Large intestine (tissue), 3 donors: ENCODE data around the gene SLCO4A1. TPM values are rescaled to one million over a fixed set of nuclear protein-coding genes. Genes with fewer than 3 reads are reported as not detected.
"Not testable (repeated sequence)": the region's sequence is repeated elsewhere in the genome, so short reads cannot be mapped to it uniquely, and the experiment has no call there.

ENCODE experiments used
- DNase-seq, 2 donors: peaks; one replicate each; pipeline versions ENCODE4 v3.0.0 to v3.0.0-alpha.2; 2013
- H3K27ac ChIP-seq: one replicate; pipeline ENCODE4 v1.5.1; 2013; ENCODE audit warnings: low read length
- H3K27me3 ChIP-seq: 2 replicates; pipeline ENCODE4 v1.6.1; 2013; ENCODE audit warnings: low read length; ENCODE audit not compliant: control insufficient read depth, insufficient read depth
- H3K36me3 ChIP-seq: 2 replicates; pipeline ENCODE4 v1.6.1; 2013; ENCODE audit warnings: low read length; ENCODE audit not compliant: control insufficient read depth, insufficient read depth
- H3K4me1 ChIP-seq: one replicate; pipeline ENCODE4 v1.6.1; 2013; ENCODE audit warnings: low read length; ENCODE audit not compliant: control insufficient read depth, insufficient read depth
- H3K4me3 ChIP-seq: one replicate; pipeline ENCODE4 v1.5.1; 2013; ENCODE audit warnings: low read length
- H3K9me3 ChIP-seq: one replicate; pipeline ENCODE4 v1.6.1; 2013; ENCODE audit warnings: mild to moderate bottlenecking, low read depth, low read length, moderate library complexity; ENCODE audit not compliant: control insufficient read depth
- WGBS: methylation state at CpG from one replicate; pipeline ENCODE4 v1.1.5; 2013; ENCODE audit warnings: low lambda C conversion rate; ENCODE audit not compliant: insufficient coverage; 5-methylcytosine and 5-hydroxymethylcytosine counted together
- polyA plus RNA-seq: library from polyadenylated mRNA; unstranded; fragments of 120-200 nt; gene quantifications from one replicate; pipeline ENCODE4 v1.2.1, GENCODE V29; 2013

The SLCO4A1 gene
- polyA plus RNA-seq, 1 donor: 1.4 TPM

DNA sequence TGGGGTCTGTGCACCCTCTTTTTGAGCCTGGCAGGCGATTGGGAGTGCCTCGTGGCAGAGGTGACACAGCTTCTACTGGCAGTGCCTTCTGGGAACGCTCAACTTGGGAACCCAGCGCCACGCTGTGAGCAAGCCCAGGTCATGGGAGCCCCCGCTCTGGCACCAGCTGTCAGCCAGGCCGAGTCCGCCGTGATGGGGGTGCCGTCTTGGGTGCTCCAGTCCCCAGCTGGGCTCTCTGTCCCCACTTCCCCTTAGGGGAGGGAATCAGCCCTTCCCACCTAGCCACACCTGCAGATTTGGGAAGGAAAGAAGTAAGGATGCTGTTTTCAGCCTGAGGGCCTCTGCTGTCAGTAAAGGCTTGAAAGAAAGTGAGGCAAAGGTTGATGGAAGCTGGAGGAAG, 35.4 kb downstream of the SLCO4A1 start:
- no CpG with 5 or more reads among the region's 10 CpGs for WGBS
- H3K4me3 ChIP-seq: no peak overlapping the region
- no peaks in the 10 kb centered on the region for H3K36me3 ChIP-seq
- peaks cover 4% of the 10 kb centered on the region for H3K9me3 ChIP-seq
- DNase-seq: no peak
- H3K27me3 ChIP-seq: peaks cover 20% of the 10 kb centered on the region
- H3K27ac ChIP-seq: no peak overlapping the region
- no peaks in the 10 kb centered on the region for H3K4me1 ChIP-seq

DNA sequence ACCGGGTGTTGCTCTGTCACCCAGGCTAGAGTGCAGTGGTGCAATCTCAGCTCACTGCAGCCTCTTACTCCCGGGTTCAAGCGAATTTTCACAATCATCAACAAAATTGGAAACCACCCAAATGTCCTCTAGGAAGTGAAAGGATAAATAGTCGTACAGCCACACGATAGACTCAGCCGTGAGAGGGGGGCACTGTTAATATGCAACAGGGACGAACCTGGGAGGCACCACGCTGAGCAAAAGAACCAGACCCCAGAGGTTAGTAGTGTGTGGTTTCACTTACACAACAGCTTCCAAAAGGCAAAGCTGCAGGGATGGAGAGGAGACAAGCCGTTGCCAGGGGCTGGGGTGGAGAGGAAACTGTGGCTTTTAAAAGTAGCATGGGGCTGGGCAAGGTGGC, 36.2 kb downstream of the SLCO4A1 start:
- no peak for DNase-seq
- H3K9me3 ChIP-seq: peaks cover 4% of the 10 kb centered on the region
- H3K36me3 ChIP-seq: no peaks in the 10 kb centered on the region
- H3K27me3 ChIP-seq: peaks cover 23% of the 10 kb centered on the region
- H3K4me3 ChIP-seq: no peak overlapping the region
- no peaks in the 10 kb centered on the region for H3K4me1 ChIP-seq
- H3K27ac ChIP-seq: no peak overlapping the region
- WGBS: 53% methylated on average over 2 of the region's 9 CpGs

DNA sequence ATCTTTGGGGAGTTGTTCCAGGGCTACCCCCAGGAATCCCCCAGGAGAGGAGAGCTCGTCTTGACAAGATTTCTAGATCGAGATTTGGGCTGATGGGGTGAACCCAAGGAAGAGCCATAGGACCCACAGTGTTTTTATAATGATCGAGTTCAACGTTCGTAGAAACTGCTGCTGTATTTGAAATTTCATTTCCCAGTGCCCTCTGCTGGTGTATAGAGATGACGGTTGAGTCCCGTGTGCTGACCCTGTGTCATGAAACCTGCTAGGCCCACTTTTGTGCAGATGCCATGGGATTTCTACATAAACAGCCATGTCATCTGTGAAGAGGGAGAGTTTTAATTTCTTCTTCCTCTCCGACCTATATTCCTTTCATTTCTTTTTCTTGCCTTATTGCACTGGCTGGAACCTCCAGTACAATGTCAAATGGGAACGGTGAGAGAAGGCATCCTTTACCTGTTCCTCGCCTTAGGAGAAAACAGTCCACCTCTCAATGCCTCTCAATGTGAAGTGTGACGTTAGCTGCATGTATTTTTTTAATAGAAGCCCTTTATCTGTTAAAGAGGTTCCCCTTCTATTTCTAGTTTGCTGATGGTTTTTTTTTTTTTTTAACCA, 37.8 kb downstream of the SLCO4A1 start:
- no peaks in the 10 kb centered on the region for H3K36me3 ChIP-seq
- H3K27ac ChIP-seq: no peak overlapping the region
- no peak overlapping the region for H3K4me3 ChIP-seq
- no peak for DNase-seq
- H3K4me1 ChIP-seq: no peaks in the 10 kb centered on the region
- WGBS: 80% methylated on average over 2 of the region's 11 CpGs
- peaks cover 25% of the 10 kb centered on the region for H3K27me3 ChIP-seq
- H3K9me3 ChIP-seq: peaks cover 4% of the 10 kb centered on the region

DNA sequence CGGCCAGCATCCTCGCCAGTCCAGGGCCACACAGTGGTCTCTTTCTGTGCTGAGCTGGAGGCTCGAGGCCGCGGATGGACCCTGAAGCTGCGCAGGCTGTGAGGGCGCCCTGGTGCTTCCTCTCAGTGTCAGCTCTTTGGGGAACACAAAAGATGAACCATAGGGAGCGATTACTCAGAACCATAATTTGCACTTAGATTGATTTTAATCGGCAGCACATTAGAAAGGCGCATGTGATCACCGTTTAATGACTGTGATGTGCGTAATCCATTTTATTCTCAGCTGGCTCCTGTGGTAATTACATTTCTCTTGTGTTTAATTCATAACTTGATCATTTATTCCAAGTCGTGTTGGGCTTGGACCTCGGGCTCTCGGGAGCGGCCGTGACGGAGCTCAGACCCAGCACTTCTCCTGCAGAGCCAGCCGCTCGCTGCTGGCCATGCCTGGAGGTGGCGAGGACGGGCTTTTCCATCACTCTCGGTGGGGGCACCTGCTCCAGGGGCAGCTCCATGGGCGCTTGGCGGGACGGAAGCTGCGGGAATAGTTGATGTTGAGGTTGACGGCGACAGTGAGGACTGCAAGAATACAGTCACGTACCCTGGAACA, 40.7 kb downstream of the SLCO4A1 start:
- Histone ChIP-seq H3K4me3 (no peak overlapping the region), H3K4me1 (peaks cover 6% of the 10 kb centered on the region), H3K27ac (no peak overlapping the region), H3K9me3 (peaks cover 4% of the 10 kb centered on the region), H3K27me3 (peaks cover 35% of the 10 kb centered on the region), H3K36me3 (no peaks in the 10 kb centered on the region)
- 75% methylated on average over 2 of the region's 30 CpGs for WGBS
- DNase-seq: no peak

DNA sequence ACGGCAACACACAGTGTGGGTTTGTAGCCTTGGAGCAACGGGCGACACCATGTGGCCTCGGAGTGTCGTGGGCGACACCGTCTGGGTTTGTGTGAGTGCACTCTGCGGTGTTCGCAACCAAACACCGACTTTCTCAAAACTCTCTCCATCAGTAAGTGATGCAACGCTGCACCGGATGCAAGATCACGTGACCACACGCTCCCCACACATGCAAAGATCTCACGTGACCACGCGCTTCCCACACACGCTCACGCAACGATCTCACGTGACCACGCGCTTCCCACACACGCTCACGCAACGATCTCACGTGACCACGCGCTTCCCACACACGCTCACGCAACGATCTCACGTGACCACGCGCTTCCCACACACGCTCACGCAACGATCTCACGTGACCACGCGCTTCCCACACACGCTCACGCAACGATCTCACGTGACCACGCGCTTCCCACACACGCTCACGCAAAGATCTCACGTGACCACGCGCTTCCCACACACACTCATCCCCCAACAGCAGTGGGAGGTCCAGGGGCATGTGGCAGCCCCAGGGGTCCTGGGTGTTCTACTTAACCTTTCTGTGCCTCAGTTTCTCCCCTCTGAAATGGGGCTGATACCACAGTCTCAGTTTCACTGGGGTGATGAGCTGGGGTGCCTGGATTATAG, 41.5 kb downstream of the SLCO4A1 start:
- H3K27ac ChIP-seq, H3K4me1 ChIP-seq: not testable (repeated sequence)

DNA sequence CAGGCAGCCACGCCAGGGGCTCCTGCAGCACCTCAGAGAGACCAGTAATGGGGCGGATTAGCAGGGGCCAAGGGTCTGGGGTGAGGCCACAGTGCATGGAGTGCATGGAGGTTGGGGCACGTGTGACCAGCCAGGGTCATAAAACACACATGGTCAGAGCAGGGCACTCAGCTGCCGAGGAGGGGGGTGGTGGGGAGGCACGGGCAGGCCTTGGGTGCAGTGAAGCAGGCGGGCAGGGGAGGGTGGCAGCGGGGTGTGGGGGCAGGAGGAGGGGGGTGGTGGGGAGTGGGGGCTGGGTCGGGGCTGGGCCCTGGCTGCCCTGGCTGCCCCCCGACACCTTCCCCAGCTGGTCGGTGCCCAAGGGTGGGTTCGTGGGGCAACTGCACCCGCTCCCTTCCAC, 42.7 kb downstream of the SLCO4A1 start:
- Histone ChIP-seq H3K27me3 (peaks cover 30% of the 10 kb centered on the region), H3K4me3 (no peak overlapping the region), H3K27ac (no peak overlapping the region), H3K36me3 (no peaks in the 10 kb centered on the region), H3K4me1 (peaks cover 6% of the 10 kb centered on the region), H3K9me3 (peaks cover 3% of the 10 kb centered on the region)
- DNase-seq: peak in 1 of 2 donors; percentile 32
- no CpG with 5 or more reads among the region's 12 CpGs for WGBS

More for the DNA sequence above, 41.5 kb downstream of the SLCO4A1 start:
- not testable (repeated sequence) for DNase-seq, H3K4me3 ChIP-seq, H3K9me3 ChIP-seq, H3K36me3 ChIP-seq
- WGBS: no CpG with 5 or more reads among the region's 52 CpGs
- peaks cover 33% of the 10 kb centered on the region for H3K27me3 ChIP-seq

DNA sequence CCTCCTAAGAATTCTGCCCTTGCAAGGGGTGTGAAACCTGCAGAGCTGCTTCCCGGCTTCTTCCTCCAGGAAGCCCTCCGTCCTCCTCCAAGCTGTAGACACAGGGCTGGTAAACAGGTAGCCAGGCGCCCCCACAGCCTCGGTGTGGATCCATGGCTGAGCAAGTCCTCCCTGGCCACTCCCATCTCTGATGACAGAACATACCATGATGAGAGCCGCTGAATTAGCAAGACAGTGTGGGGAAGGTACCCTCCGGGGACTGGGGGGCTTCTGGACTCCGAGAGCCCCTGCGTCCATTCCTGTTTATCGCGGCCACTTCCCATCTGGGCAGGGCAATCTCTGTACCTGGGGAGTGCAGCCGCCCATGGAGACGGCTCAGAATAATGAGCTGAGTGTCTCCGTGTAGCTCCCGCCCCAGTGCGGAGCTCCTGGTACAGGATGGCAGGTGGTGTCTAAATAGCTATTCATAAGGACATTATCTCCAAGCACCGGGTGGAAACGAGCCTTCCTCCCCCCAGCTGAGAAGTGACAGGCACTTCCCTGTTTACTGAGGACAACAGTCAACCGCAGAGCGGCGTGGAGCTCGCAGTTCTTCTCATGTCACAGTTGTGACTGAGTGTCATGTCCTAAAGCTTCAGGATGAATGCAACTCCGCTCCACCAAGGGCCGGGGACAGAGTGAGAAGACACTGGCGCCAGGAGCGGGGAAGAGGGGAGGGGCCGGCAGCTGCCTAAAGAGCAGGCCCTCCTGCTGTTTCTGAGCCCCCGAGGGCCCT, 43.7 kb downstream of the SLCO4A1 start:
- H3K27ac ChIP-seq: no peak overlapping the region
- DNase-seq: peak; percentile 19 to 69
- no CpG with 5 or more reads among the region's 27 CpGs for WGBS

DNA sequence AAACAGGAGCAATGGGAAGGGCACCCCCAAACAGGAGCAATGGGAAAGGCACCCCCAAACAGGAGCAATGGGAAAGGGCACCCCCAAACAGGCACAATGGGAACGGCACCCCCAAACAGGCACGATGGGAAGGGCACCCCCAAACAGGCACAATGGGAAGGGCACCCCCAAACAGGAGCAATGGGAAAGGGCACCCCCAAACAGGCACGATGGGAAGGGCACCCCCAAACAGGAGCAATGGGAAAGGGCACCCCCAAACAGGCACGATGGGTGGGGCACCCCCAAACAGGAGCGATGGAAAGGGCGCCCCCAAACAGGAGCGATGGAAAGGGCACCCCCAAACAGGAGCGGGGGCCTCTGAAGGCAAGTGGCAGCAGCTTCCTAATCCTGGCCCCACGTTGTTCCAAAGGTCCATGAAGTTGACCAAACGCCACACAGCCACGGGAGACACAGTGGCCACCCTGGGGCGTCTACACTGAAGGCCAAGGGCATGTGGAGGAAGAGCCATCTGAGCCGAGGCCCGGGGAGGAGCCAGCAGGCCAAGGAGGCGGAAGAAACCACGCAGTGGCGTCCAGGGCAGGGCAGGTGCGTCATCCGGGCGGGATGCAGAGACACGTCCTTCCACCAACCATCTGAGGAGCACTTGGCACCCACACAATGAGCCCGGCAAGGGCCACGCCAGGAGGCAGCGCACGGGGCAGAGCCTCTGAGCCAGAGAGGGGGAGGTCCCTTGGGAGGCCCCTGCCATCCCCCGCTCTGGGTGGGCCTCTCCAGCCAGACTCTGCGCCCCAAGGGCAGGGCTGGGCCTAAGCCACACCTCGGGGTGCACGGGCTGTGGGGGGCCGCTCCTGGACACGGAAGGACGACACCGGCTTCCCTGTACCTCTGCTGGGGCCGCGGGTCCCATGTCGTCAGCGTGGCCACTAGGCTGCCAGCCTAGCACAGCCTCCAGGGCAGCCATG, 44.8 kb downstream of the SLCO4A1 start:
- no peak for DNase-seq
- H3K4me1 ChIP-seq: peaks cover 6% of the 10 kb centered on the region
- H3K27ac ChIP-seq: no peak overlapping the region
- peaks cover 19% of the 10 kb centered on the region for H3K27me3 ChIP-seq
- no peak overlapping the region for H3K4me3 ChIP-seq
- no peaks in the 10 kb centered on the region for H3K9me3 ChIP-seq
- WGBS: no CpG with 5 or more reads among the region's 37 CpGs
- H3K36me3 ChIP-seq: no peaks in the 10 kb centered on the region

More for the DNA sequence above, 43.7 kb downstream of the SLCO4A1 start:
- H3K36me3 ChIP-seq: no peaks in the 10 kb centered on the region
- no peaks in the 10 kb centered on the region for H3K9me3 ChIP-seq
- peaks cover 24% of the 10 kb centered on the region for H3K27me3 ChIP-seq
- H3K4me1 ChIP-seq: peaks cover 6% of the 10 kb centered on the region
- no peak overlapping the region for H3K4me3 ChIP-seq

DNA sequence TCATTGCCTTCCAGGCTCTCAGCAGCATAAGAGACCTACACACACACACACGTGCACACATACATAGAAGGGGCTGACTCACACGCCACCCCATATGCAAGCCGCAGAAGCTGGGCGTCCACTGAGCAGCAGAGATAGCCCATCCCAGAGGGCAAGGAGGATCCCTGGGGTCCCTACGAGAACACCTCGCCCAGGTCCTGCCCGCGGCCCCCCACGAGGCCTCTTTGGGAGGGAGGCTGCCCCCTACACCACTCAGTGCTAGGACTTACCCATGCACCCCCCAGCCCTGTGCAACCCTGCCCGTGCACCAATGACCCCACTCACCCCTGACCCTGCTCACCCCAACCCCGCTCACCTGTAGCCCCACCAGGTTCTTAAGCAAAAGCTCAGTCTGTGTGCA, 45.8 kb downstream of the SLCO4A1 start:
- WGBS: no CpG with 5 or more reads among the region's 11 CpGs

More for the DNA sequence above, 45.8 kb downstream of the SLCO4A1 start:
- no peak overlapping the region for H3K27ac ChIP-seq
- peaks cover 13% of the 10 kb centered on the region for H3K27me3 ChIP-seq
- DNase-seq: no peak
- peaks cover 6% of the 10 kb centered on the region for H3K4me1 ChIP-seq
- H3K36me3 ChIP-seq: no peaks in the 10 kb centered on the region
- H3K4me3 ChIP-seq: no peak overlapping the region
- H3K9me3 ChIP-seq: no peaks in the 10 kb centered on the region
